Esophagus (tissue), 2 donors: ENCODE results near the gene POLK. TPM values are rescaled to one million over a fixed set of nuclear protein-coding genes. Genes with fewer than 3 reads are reported as not detected.
A peak's percentile ranks its signal among the peaks of the same experiment; 100 is the strongest.
"Not testable (repeated sequence)": the region's sequence is repeated elsewhere in the genome, so short reads cannot be mapped to it uniquely, and the experiment has no call there.

Source experiments
- H3K27ac ChIP-seq, 2 donors: one replicate each; pipeline ENCODE4 v1.5.1; 2013; ENCODE audit warnings: low read depth in 2 of 2, mild to moderate bottlenecking in 2 of 2, inconsistent platforms in 1 of 2, low read length in 1 of 2, moderate library complexity in 1 of 2
- H3K27me3 ChIP-seq, 2 donors: one replicate each; pipeline ENCODE4 v1.6.1; 2013; ENCODE audit warnings: low read length in 2 of 2, control low read depth in 1 of 2, mild to moderate bottlenecking in 1 of 2; ENCODE audit not compliant: insufficient read depth in 2 of 2, control insufficient read depth in 1 of 2
- H3K36me3 ChIP-seq, 2 donors: one replicate each; pipeline ENCODE4 v1.6.1; 2013; ENCODE audit warnings: low read length in 1 of 2; ENCODE audit not compliant: control insufficient read depth in 2 of 2, insufficient read depth in 2 of 2
- H3K4me1 ChIP-seq, 2 donors: one replicate each; pipeline ENCODE4 v1.6.1; 2013; ENCODE audit warnings: low read length in 1 of 2; ENCODE audit not compliant: control insufficient read depth in 2 of 2, insufficient read depth in 2 of 2
- H3K4me3 ChIP-seq, 2 donors: one replicate each; pipeline ENCODE4 v1.5.1; 2013; ENCODE audit warnings: low read length in 2 of 2, mild to moderate bottlenecking in 2 of 2, low read depth in 1 of 2, moderate library complexity in 1 of 2
- H3K9me3 ChIP-seq, 2 donors: one replicate each; pipeline ENCODE4 v1.6.1; 2013; ENCODE audit warnings: mild to moderate bottlenecking in 2 of 2, low read depth in 1 of 2, low read length in 1 of 2, moderate library complexity in 1 of 2; ENCODE audit not compliant: control insufficient read depth in 2 of 2, insufficient read depth in 1 of 2
- WGBS, 2 donors: extraction: QIAGEN DNeasy Blood & Tissue Kit; methylation state at CpG; one replicate each; pipeline ENCODE4 v1.1.7; 2013; 5-methylcytosine and 5-hydroxymethylcytosine counted together
- polyA plus RNA-seq, 2 donors: library from polyadenylated mRNA; stranded (reverse); fragments of 200-250 nt; gene quantifications; one replicate each; pipeline ENCODE4 v1.2.3, GENCODE V29; 2013
- donor health status: healthy with polysubstance abuse.
- donor health status: Bipolar disorder and iron deficiency.

The POLK gene
- polyA plus RNA-seq, 2 donors, result 3.2 to 3.5 TPM

DNA sequence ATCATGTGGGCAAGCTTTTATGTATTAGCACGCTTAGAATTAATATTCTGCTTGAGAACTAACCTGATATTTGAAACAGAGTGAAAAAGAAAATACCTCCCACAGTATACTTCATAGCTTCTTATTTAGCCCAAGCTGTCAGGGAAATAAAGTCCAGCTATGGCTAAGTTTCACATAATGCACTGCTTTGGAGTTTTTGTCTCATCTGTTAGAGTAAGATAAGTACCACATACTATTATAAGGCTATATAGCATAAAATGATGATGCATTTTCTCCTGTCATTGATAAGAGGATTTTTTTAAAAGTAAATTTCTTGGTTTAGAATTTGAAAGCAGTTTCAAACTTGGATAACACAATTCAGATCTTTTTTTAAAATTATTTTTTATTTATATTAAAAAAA is 97.2 kb downstream of the POLK start:
- H3K4me3 ChIP-seq, result no peak overlapping the region
- no peaks in the 10 kb centered on the region for H3K27me3 ChIP-seq
- WGBS, 2 donors, result 96 to 97% methylated on average over 1 of the region's 1 CpG
- no peaks in the 10 kb centered on the region for H3K36me3 ChIP-seq
- H3K9me3 ChIP-seq, result no peaks in the 10 kb centered on the region
- peaks cover 7 to 8% of the 10 kb centered on the region in 2 donors for H3K4me1 ChIP-seq
- H3K27ac ChIP-seq, result no peak overlapping the region

DNA sequence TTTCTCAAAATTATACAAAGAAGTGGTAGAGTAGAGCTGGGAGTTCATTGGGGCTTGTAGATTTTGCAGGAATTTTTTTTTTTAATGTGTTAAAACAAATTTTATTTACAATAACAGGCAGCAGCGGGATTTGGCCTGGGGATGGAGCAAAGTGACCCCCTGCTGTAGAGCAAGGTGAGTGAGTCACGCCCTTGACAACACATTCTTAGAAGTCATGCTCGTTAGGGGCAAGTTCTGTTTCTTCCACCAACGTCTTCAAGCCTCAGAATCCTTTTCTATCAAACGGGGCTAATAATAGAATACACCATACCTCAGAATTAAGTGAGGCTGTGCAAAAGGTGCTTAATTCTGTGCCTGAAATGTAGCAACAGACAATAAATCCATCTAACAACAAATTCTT is 98.5 kb downstream of the POLK start:
- Histone ChIP-seq H3K27ac (no peak overlapping the region), H3K4me1 (peaks cover 7 to 8% of the 10 kb centered on the region in 2 donors), H3K9me3 (no peaks in the 10 kb centered on the region), H3K4me3 (no peak overlapping the region), H3K36me3 (no peaks in the 10 kb centered on the region), H3K27me3 (no peaks in the 10 kb centered on the region)
- WGBS, 2 donors, result 88 to 90% methylated on average over 5 of the region's 5 CpGs

DNA sequence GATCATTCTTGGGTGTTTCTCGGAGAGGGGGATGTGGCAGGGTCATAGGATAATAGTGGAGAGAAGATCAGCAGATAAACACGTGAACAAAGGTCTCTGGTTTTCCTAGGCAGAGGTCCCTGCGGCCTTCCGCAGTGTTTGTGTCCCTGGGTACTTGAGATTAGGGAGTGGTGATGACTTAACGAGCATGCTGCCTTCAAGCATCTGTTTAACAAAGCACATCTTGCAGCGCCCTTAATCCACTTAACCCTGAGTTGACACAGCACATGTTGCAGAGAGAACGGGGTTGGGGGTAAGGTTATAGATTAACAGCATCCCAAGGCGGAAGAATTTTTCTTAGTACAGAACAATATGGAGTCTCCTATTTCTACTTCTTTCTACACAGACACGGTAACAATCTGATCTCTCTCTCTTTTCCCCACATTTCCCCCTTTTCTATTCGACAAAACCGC is 99.2 kb downstream of the POLK start:
- 28 to 33% methylated on average over 11 of the region's 11 CpGs for WGBS, 2 donors
- not testable (repeated sequence) for H3K36me3 ChIP-seq, H3K27me3 ChIP-seq, H3K9me3 ChIP-seq, H3K27ac ChIP-seq, H3K4me1 ChIP-seq
- peak overlapping the region; percentile 35 to 59 for H3K4me3 ChIP-seq

- H3K27ac ChIP-seq, result peak within 1 kb of the TSS; percentile 12 to 20
- H3K4me3 ChIP-seq, result peak within 1 kb of the TSS; percentile 35 to 59
- peaks cover 7 to 8% of the 10 kb centered on the region in 2 donors for H3K4me1 ChIP-seq
- no peaks in the 10 kb centered on the region for H3K36me3 ChIP-seq
- H3K27me3 ChIP-seq, result no peaks in the 10 kb centered on the region
- no peaks in the 10 kb centered on the region for H3K9me3 ChIP-seq
- 4% methylated on average over 47 to 52 of the region's 52 CpGs for WGBS, 2 donors
Measured at GRCh38 chr5:75611311-75612225, 99.9 kb downstream of the POLK start, which contains the start of gene ANKDD1B. Gene ANKDD1B, plus strand, starts transcription at chr5:75611453. Its CDS starts 182 bp downstream, at chr5:75611635.

DNA sequence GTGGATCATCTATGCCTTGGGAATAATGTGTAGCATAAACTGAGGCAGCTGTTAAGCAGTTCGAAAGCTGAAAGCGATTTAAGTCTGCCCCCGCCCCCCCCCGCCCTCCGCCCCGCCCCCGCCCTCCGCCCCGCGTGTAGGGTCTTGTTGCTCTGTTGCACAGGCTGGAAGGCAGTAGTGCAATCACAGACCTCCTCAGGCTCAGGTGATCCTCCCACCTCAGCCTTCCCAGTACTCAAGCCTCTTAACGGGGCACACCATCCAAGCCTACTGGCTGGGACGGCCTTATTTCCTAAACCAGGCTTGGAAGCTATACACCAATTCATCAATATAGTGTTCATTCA is 100.5 kb downstream of the POLK start:
- Histone ChIP-seq H3K27me3 (no peaks in the 10 kb centered on the region), H3K27ac (no peak overlapping the region), H3K36me3 (no peaks in the 10 kb centered on the region), H3K4me1 (peaks cover 7 to 8% of the 10 kb centered on the region in 2 donors), H3K9me3 (no peaks in the 10 kb centered on the region), H3K4me3 (peak overlapping the region in 1 of 2 donors; percentile 35)
- 22 to 36% methylated on average over 12 of the region's 12 CpGs for WGBS, 2 donors

- peaks cover 7 to 8% of the 10 kb centered on the region in 2 donors for H3K4me1 ChIP-seq
- no peaks in the 10 kb centered on the region for H3K27me3 ChIP-seq
- 93 to 95% methylated on average over 3 of the region's 3 CpGs for WGBS, 2 donors
- H3K27ac ChIP-seq, result no peak overlapping the region
- H3K9me3 ChIP-seq, result no peaks in the 10 kb centered on the region
- no peak overlapping the region for H3K4me3 ChIP-seq
- no peaks in the 10 kb centered on the region for H3K36me3 ChIP-seq
Measured at GRCh38 chr5:75612901-75613300, 101.2 kb downstream of the POLK start.

DNA sequence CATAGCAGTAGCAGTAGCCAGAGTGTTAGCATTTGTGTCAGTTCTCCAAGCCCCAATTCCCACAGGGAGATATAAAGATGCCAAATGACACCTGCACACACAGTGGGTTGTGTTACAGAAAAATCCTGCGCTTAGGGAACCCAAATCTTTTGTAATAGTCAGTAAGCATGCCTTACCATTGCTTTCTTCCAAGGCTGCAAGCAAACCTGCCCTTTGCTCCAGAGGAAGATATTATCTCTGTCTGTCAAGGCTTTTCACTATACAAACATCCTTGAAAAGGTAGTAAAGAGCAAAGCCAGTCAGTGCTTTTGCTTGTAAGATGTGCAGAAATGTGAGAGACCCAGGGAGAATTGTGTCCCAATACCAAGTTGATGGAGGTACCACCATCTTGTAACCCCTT is 102.5 kb downstream of the POLK start:
- WGBS, 2 donors, result 93 to 94% methylated on average over 1 of the region's 1 CpG
- H3K27ac ChIP-seq, result no peak overlapping the region

GRCh38 chr5:75616371-75616881 is 104.7 kb downstream of the POLK start:
- no peak overlapping the region for H3K4me3 ChIP-seq
- H3K9me3 ChIP-seq, result no peaks in the 10 kb centered on the region
- H3K27me3 ChIP-seq, result no peaks in the 10 kb centered on the region
- 66 to 69% methylated on average over 4 of the region's 4 CpGs for WGBS, 2 donors
- no peaks in the 10 kb centered on the region for H3K36me3 ChIP-seq
- H3K27ac ChIP-seq, result no peak overlapping the region
- peaks cover 4% of the 10 kb centered on the region in 2 donors for H3K4me1 ChIP-seq

More for the DNA sequence above, 102.5 kb downstream of the POLK start:
- H3K27me3 ChIP-seq, result no peaks in the 10 kb centered on the region
- no peaks in the 10 kb centered on the region for H3K9me3 ChIP-seq
- no peaks in the 10 kb centered on the region for H3K36me3 ChIP-seq
- H3K4me1 ChIP-seq, result peaks cover 7 to 8% of the 10 kb centered on the region in 2 donors
- no peak overlapping the region for H3K4me3 ChIP-seq

- Histone ChIP-seq H3K4me3 (no peak overlapping the region), H3K4me1 (no peaks in the 10 kb centered on the region), H3K27ac (peak overlapping the region in 1 of 2 donors; percentile 9), H3K27me3 (no peaks in the 10 kb centered on the region), H3K9me3 (no peaks in the 10 kb centered on the region), H3K36me3 (no peaks in the 10 kb centered on the region)
- 38 to 50% methylated on average over 7 of the region's 7 CpGs for WGBS, 2 donors
Measured at GRCh38 chr5:75616971-75617621, 105.4 kb downstream of the POLK start.
